ENCODE results near the gene TFEB. TPM values are rescaled to one million over a fixed set of nuclear protein-coding genes. Genes with fewer than 3 reads are reported as not detected.

Gene TFEB
- polyA plus RNA-seq, 1 donor = 86.0 TPM

- H3K4me1 ChIP-seq (ENCODE audit: control insufficient read depth, insufficient read depth, low read length) = peaks cover 13% of the 10 kb centered on the region
- no peak overlapping the region for H3K27ac ChIP-seq (ENCODE audit: low read length)
- no peak overlapping the region for H3K4me3 ChIP-seq (ENCODE audit: low read length)
- no peaks in the 10 kb centered on the region for H3K9me3 ChIP-seq (ENCODE audit: control insufficient read depth, low read depth, low read length)
- no CpG with 5 or more reads among the region's 31 CpGs for WGBS (ENCODE audit: insufficient coverage, low lambda C conversion rate)
- peaks cover 3% of the 10 kb centered on the region for H3K36me3 ChIP-seq (ENCODE audit: control insufficient read depth, insufficient read depth, low read length)
- peak; percentile 67 to 77 for DNase-seq
- peaks cover 61% of the 10 kb centered on the region for H3K27me3 ChIP-seq (ENCODE audit: control insufficient read depth, insufficient read depth, low read length)
Measured at GRCh38 chr6:41636833-41637193, 98.6 kb downstream of the TFEB start.

GRCh38 chr6:41635365-41635764 lies 100.0 kb downstream of the TFEB start:
- H3K9me3 ChIP-seq (ENCODE audit: control insufficient read depth, low read depth, low read length) = no peaks in the 10 kb centered on the region
- H3K36me3 ChIP-seq (ENCODE audit: control insufficient read depth, insufficient read depth, low read length) = no peaks in the 10 kb centered on the region
- no peak overlapping the region for H3K27ac ChIP-seq (ENCODE audit: low read length)
- H3K4me3 ChIP-seq (ENCODE audit: low read length) = no peak overlapping the region
- WGBS (ENCODE audit: insufficient coverage, low lambda C conversion rate) = 67% methylated on average over 1 of the region's 6 CpGs
- no peak for DNase-seq
- peaks cover 60% of the 10 kb centered on the region for H3K27me3 ChIP-seq (ENCODE audit: control insufficient read depth, insufficient read depth, low read length)
- peaks cover 13% of the 10 kb centered on the region for H3K4me1 ChIP-seq (ENCODE audit: control insufficient read depth, insufficient read depth, low read length)

GRCh38 chr6:41634657-41635056 lies 100.8 kb downstream of the TFEB start:
- DNase-seq = peak; percentile 30 to 40
- H3K27ac ChIP-seq (ENCODE audit: low read length) = no peak overlapping the region
- no CpG with 5 or more reads among the region's 4 CpGs for WGBS (ENCODE audit: insufficient coverage, low lambda C conversion rate)

More at GRCh38 chr6:41634657-41635056, 100.8 kb downstream of the TFEB start:
- Histone ChIP-seq H3K4me1 (ENCODE audit: control insufficient read depth, insufficient read depth, low read length) (peaks cover 13% of the 10 kb centered on the region), H3K36me3 (ENCODE audit: control insufficient read depth, insufficient read depth, low read length) (no peaks in the 10 kb centered on the region), H3K27me3 (ENCODE audit: control insufficient read depth, insufficient read depth, low read length) (peaks cover 53% of the 10 kb centered on the region), H3K4me3 (ENCODE audit: low read length) (no peak overlapping the region), H3K9me3 (ENCODE audit: control insufficient read depth, low read depth, low read length) (no peaks in the 10 kb centered on the region)

Other genes with a start within 250 kb of the TFEB start
- 129 TPM for gene FOXP4, start 189.2 kb downstream of the TFEB start, polyA plus RNA-seq
- 22.1 TPM for gene MDFI, start 97.1 kb downstream of the TFEB start, polyA plus RNA-seq
- gene PGC, start 11.8 kb upstream of the TFEB start, polyA plus RNA-seq = 0.16 TPM
- 5.9 TPM for gene FRS3, start 44.3 kb upstream of the TFEB start, polyA plus RNA-seq
- gene PRICKLE4, start 45.2 kb upstream of the TFEB start, polyA plus RNA-seq = 3.7 TPM
- 195 TPM for gene TOMM6, start 52.1 kb upstream of the TFEB start, polyA plus RNA-seq
- 5.3 TPM for gene USP49, start 159.8 kb upstream of the TFEB start, polyA plus RNA-seq
- 26.0 TPM for gene MED20, start 185.5 kb upstream of the TFEB start, polyA plus RNA-seq
- gene BYSL, start 185.9 kb upstream of the TFEB start, polyA plus RNA-seq = 18.5 TPM
- gene CCND3, start 206.2 kb upstream of the TFEB start, polyA plus RNA-seq = 53.6 TPM

Measured in large intestine (tissue), 3 donors.